K562 treated with DMSO at 1 percent for 48 hours (cell line): ENCODE data around the gene PDK2. TPM values are rescaled to one million over a fixed set of nuclear protein-coding genes. Genes with fewer than 3 reads are reported as not detected.

Source experiments
- total RNA-seq: library from RNA; unstranded; fragments of 300-600 nt; gene quantifications from 2 replicates; pipeline ENCODE4 v1.2.3, GENCODE V29; 2022; ENCODE audit warnings: low replicate concordance; ENCODE audit errors: extremely low read depth

Gene PDK2
- total RNA-seq, result not detected in 2 replicates

GRCh38 chr17:50094753-50095619, at the start of gene PDK2:
Gene PDK2 (plus strand): TSS chr17:50095351. CDS start chr17:50095436, 85 bp downstream.

GRCh38 chr17:50055426-50056216, 39.5 kb upstream of the PDK2 start, which contains the start of gene ITGA3:
Gene ITGA3 (plus strand): TSS chr17:50056110. CDS start chr17:50056440, 330 bp downstream.

GRCh38 chr17:50129728-50130558, 34.8 kb downstream of the PDK2 start, which contains the start of gene SAMD14:
Gene SAMD14 (minus strand): TSS chr17:50130160. CDS start chr17:50124959, 5,201 bp downstream.

GRCh38 chr17:50150354-50151040, 55.3 kb downstream of the PDK2 start, which contains the start of gene PPP1R9B:
Gene PPP1R9B (minus strand): TSS chr17:50150677. CDS start chr17:50150513, 164 bp downstream.

Other genes with a start within 250 kb of the PDK2 start
- gene TAC4, start 247.3 kb upstream of the PDK2 start, total RNA-seq, result not detected in 2 replicates
- gene DLX4, start 126.2 kb upstream of the PDK2 start, total RNA-seq, result not detected in 2 replicates
- not detected in 2 replicates for gene DLX3, start 100.1 kb upstream of the PDK2 start, total RNA-seq
- gene ITGA3, start 39.2 kb upstream of the PDK2 start, total RNA-seq, result not detected in 2 replicates
- not detected in 2 replicates for gene SAMD14, start 34.8 kb downstream of the PDK2 start, total RNA-seq
- gene PPP1R9B, start 55.3 kb downstream of the PDK2 start, total RNA-seq, result not detected in 2 replicates
- gene SGCA, start 70.7 kb downstream of the PDK2 start, total RNA-seq, result not detected in 2 replicates
- not detected in 2 replicates for gene COL1A1, start 106.3 kb downstream of the PDK2 start, total RNA-seq
- gene TMEM92, start 179.1 kb downstream of the PDK2 start, total RNA-seq, result not detected in 2 replicates